Epidermal melanocyte (primary cell): ENCODE measurements around the gene TCF12.

ENCODE experiments used
- DNase-seq: peaks from one replicate; pipeline ENCODE4 v3.0.0; 2011; ENCODE audit warnings: low spot score; ENCODE audit not compliant: insufficient read length

TCF12 gene

DNA sequence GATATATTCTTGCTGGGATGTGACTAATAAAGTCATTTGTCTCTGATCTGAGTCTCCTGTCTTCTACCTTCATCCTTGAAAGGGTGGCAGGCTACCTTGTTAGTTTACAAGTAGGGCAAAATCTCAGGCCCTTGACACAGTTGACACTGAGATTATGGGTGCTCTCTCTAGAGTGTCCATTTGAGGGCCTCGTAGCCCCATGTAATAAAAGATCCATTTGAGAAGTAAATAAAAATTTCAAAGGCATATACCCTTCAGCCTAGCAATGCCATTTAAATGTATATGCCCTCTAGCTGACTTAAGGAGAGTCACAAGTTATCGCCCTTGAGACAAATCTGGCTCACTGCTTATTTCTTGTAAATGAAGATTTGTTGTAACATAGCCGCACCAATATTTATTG, 98.6 kb downstream of the TCF12 start:
- no peak for DNase-seq

DNA sequence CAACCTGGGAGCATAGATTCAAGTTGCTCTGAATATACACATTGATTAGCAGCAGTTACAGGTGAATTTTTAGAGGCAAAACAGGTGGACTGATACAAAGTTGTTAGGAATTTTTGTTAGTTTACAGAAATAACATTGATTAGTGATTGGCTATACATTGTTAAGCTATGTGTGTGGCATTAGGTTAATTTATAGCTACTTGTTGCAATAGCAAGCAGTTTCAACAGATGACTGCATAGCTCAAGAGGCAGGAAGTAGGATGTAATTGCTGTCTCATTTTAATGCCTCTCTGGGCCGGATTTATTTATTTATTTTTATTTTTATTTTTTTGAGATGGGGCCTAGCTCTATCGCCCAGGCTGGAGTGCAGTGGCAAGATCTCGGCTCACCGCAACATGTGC, 99.7 kb downstream of the TCF12 start:
- no peak for DNase-seq

DNA sequence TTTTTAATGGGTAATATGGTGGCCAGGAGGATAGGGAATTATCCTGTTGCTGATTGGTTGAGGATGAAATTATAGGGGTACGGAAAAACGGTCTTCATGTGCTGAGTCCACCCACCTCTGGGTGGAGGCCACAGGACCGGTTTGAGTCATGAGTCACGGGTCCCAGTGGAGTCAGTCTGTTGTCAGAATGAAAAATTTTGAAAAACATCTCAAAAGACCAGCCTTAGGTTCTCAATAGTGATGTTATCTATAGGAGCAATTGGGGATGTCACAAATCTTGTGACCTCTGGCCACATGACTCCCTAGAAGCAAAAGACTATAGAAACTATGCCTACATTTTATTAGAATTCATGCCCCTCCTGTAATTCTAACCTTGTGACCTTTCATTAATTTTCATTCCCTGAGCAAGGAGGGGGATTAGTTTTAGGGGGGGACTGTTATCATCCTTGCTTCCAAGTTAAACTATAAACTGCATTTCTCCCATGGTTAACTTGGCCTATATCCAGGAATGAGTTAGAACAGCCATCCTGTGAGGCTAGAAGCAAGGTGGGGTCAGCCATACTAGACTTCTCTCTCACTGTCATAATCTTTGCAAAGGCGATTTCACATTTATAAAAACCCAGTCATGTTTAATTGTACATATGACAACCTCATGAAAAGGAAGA, 101.2 kb downstream of the TCF12 start:
- no peak for DNase-seq

DNA sequence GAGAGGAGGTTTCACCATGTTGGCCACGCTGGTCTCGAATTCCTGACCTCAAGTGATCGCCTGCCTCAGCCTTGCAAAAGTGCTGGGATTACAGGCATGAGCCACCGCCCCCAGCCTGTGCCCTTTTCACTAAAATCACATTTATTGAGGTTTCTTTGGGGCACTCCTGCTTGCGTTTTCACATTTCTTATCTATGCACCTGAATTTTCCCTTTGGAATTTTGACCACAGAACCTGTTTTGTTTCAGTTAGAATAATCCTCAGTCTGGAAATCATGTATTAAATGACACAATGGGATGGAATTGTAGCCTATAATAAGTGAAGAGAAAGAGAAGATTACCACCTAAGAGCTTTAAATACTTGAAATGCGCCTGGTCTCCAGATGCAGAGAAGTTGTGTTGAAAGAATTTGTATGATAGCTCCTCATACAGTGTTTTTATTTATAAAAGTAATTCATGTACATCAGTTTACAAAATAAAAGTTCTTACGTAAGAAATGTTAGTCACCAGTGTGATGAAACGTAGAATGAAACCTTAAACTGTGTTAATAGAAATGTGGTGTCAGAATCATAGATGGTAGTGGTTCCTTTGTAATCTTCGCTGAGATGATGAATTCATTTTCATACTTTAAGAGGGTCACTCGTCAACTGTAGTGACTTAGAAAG, 107.0 kb downstream of the TCF12 start:
- no peak for DNase-seq

DNA sequence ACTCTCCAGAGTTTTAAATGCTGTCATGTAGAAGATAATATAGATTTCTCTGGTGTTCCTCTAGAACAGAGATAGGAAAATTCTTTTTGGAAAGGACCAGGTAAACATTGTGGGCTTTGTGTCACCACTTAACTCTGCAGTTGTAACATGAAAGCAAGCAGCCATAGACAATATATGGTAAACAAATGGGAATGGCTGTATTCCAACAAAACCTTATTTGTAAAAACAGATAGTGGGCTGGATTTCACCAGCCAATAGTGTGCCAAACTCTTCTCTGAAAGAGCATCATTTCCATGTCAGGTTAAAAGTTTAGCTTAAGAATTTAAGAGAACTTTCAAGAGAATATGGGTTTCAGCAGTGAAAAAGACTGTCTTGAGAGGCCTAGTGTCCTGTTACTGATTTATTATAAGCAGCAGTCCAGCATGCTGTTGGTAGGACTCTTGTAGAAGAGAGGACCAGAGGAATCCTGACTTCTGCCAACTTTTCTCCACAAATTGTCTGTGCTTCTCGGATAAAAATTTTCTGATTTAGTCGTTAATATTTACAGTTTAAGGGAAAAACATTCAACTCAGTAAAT, 107.7 kb downstream of the TCF12 start:
- DNase-seq = no peak

DNA sequence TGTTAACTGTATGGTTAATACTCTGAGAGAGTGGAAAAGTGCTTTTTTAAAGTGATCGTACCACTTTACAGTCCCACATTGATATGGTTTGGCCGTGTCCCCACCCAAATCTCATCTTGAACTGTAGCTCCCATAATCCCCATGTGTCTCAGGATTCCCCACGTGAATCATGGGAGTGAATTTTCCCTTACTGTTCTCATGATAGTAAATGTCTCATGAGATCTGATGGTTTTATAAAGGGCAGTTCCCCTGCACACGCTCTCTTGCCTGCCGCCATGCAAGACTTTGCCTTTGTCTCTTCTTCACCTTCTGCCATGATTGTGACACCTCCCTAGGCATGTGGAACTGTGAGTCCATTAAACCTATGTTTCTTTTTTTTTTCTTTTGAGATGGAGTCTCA, 109.2 kb downstream of the TCF12 start:
- no peak for DNase-seq

DNA sequence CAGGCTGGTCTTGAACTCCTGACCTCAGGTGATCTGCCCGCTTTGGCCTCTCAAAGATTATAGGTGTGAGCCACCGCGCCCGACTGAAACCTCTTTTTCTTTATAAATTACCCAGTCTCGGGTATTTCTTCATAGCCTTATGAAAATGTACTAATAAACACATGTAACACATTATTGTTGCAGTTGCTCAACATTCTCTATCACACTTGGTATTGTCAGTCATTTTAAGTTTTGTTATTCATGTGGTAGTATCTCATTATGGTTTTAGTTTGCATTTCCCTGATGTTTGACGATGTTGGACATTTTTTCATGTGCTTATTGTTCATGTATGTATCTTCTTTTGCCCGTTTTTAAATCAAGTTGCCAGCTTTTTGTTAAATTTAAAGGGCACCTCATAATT, 109.7 kb downstream of the TCF12 start:
- DNase-seq = no peak

DNA sequence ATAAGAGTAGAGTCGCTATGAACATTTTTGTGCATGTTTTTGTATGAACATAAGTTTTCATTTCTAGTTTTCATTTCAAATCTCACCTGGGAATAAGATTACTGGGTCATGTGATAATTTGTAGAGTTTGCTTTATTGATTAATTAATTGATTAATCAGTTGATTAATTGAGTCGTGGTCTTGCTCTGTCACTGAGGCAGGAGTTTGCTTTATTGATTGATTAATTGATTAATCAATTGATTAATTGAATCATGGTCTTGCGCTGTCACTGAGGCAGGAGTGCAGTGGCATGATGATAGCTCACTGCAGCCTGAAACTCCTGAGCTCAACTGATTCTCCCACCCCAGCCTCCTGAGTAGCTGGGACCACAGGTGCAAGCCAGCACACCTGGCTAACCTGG, 111.6 kb downstream of the TCF12 start:
- DNase-seq = no peak

DNA sequence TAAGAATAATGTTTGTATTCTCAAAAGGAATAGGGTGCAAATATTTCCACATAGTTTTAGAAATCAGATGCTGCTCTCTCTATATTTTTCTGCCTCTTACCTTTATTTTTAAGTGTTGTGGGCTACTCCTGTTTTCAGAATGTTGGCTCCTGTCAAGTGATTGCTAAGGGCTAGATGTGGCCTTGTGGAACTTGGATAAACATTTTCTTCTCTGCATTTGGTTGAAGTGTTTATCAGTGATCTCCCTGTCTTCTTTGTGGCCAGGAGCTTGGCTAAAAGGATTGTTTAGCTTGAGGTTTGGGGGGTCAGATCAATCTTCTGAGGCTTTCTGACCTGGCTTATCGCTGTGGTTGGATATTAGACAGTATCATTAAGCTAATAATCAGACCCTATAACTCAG, 112.6 kb downstream of the TCF12 start:
- DNase-seq = no peak

DNA sequence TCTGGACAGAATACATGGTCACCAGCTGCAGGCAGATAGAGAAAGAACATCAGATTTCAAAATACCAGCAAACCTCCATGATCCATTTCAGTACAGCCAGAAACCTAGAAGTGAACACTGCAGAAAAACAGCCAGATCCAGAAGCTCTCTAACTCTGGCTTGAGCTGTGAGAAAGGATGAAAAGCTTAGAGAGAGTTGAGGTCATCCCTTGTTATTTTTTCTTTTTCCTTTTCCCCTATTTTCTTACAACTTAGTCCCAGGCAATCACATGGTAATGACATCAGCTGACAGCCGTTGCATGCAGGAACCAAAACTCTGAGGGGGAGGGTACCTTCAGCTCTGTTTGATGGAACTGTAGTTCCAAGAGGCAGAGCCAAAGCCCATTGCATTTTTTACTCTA, 113.2 kb downstream of the TCF12 start:
- no peak for DNase-seq

DNA sequence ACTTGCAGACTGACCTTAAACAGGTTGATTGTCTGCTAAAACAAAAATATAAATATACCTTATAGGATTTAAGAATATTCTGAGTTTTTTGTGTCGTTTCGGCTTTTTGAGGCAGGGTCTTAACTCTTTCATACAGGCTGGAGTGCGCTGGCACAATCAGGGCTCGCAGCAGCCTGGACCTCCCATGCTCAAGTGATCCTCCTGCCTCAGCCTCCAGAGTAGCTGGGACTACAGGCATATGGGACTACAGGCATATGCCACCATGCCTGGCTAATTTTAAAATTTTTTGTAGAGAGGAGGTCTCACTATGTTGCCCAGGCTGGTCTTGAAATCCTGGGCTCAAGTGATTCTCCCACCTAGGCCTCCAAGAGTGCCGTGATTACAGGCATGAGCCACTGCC, 113.9 kb downstream of the TCF12 start:
- DNase-seq = no peak

DNA sequence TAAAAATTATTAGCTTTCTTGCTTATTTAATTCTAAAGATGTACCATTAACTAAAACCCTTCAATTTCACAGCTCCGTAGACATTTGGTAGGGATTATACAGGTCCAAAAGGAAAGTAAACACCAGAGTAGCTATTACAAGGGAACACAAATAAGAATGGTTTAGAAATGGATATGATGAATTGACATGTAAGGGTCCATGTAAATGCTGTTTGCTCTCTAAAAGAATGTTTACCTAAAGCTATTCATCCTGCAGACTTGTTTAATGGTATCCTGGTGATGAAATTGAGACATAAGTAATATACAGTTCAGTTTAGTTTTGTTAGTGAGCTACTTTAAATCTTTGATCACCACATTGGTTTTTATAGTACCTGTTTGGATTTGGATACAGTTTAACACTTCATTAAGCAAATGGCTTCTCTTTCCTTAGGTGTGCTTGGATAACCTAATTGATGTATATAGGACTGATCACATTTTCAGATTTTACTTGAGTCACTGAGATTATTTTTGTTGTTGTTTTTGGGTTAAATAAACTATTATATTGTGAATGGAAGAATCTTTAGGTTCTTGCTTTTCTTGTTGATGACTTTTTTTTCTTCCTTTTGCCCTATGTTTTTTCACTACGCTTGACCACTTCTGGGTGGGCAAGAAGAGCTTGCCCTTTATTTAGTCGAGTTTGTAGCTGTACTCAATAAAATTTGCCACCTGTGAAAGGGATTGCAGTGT, 115.4 kb downstream of the TCF12 start:
- DNase-seq = no peak

DNA sequence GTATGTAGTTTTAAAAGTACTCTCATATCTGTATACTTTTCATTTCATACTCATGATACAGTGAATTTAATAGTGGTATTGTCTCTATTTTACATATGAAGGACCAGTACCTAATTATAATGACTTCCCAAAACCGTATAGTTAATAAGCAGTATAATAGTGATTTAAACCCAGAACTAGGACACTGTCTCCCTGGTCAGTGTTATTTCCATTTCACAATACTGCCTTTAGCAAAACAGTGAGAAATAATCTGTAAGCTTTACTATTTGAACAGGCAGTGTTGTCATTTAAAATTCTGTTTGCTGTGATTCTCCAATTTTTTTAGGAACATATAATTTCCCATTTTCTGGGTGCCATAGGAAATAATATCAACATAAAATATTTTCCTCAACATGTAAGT, 116.2 kb downstream of the TCF12 start:
- DNase-seq = no peak

DNA sequence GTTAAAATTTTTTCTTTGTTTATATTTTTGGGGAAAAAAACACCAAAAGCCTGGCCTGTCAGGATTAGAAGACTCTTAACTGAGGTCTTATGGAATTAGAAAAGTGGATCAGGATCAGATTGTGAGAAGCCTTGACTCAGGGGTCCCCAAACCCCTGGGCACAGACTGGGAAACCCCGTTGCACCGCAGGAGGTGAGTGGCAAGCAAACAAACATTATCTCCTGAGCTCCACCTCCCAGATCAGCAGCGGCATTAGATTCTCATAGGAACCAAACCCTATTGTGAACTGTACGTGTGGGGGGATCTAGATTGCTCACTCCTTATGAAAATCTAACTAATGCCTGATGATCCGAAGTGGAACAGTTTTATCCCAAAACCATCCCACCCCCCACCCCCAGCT, 117.2 kb downstream of the TCF12 start:
- no peak for DNase-seq

DNA sequence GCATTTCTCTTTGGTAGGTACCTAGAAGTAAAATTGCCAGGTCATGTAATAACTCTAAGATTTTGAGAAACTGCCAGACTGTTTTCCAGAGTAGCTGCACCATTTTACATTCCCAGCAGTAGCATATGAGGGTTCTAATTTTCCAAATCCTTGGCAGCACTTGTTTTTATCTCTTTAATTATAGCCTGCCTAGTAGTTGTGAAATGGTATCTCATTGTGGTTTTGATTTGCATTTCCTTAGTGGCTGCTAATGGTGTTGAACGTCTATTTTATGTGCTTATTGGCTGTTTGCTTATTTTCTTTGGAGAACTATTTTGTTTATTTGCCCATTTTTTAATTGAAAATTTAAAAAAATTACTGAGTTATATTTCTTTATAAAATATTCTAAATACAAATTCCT, 117.9 kb downstream of the TCF12 start:
- no peak for DNase-seq

DNA sequence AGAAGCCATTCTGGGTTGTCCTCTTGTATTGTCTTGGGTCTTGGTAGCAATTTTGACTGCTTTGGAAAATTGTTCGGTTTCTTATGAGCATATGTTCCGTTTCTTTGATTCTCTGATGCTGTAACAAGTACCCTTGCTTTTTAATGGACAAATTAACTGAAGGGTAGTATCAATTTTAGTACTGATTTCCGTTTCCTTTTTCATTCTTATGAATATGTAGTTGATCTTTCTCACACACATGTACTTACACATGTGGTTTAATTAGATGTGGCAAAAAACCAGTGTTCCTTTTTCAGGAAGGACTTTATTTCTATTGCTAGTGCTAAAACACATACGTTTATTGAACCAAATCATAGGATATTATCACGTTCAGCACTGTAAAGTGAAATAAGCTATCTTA, 119.1 kb downstream of the TCF12 start:
- no peak for DNase-seq

DNA sequence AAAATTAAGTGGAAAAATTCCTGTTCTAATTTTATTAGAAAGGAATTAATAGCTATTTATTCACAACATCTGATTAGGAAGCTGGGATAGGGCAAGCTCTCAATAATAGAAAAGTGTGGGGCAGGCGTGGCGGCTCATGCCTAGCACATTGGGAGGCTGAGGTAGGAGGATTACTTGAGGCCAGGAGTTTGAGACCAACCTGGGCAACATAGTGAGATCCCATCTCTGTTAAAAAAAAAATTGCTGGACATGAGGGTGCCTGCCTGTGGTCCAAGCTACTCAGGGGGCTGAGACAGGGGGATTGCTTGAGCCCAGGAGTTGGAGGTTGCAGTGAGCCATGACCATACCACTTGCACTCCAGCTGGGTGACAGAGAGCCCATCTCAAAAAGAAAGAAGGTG, 119.6 kb downstream of the TCF12 start:
- no peak for DNase-seq

DNA sequence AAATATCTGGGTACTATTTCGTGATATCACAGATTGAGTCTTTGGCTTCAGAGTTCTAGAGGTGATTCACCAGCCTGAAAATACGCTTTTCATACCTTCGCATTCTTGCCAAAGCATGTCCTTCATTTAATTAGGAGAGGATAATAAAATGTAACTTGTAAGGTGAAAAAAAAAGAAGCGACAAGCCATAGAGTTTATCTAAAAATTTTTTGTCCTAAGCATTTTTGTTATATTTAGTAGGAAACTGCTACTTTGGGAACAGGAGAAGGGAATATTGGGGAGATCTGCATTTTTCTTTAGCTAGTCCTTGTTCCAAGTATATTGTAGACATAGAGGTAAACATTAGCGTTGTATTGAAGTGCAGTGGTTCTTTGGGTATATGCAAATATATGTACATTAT, 120.1 kb downstream of the TCF12 start:
- no peak for DNase-seq

DNA sequence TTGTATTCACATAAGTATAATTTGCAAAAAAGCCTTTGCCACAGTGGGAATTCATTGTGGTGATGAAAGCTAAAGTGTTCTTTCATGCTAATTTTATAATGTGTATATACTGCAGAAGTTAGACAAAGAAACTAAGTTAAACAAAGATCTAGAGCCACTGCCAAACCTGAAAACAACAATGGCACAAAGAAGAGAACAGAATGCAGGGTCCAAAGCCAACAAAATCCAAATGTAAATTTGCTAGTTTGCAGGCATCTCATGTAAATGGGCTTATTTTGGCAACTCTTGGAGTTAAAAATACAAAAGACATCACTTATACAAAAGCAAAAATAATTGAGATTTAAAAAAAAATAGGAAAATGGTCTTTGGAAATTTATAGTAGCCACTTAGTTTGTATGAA, 123.0 kb downstream of the TCF12 start:
- no peak for DNase-seq

DNA sequence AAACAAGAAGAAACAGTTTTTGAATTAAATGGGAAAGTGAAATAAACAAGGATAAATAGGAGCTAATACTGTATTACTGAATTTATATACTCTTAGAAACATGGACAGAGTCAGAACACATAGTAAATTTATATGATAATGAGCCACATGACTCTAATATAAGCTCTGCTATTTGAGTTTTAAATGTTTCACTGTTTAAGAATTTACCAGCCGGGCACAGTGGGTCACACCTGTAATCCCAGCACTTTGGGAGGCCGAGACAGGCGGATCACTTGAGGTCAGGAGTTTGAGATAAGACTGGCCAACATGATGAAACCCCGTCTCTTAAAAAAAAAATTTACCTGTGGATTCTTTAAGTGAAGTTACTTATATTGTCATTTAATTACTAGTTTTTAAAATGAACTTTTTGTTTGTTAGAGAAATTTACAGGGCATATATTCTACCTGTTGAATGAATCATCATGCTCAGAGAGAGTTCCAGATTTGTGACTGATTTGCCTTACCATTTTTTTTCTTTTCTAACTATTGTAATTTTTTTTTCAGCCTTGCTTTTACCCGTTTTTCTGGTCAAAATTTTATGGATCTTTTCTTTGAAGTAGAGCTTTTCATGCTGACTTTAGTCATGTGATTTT, 125.7 kb downstream of the TCF12 start:
- no peak for DNase-seq

DNA sequence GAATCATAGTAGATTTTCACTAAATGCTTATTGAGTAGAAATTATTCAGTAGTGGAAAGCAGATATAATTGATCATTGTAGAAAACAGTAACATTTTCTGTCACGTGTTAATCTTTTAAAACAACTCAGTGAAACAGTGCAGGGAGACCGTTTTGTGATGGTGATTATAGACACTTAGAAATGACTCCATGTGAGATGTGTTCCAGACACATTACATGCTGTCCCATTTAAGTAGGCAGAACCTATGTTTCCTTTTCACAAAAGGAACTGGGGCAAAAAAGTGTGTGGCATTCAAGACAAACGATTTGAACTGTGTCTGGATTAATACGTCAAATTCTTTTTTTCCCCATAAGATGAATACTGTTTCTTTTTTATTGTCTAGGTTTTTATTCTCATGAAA, 126.5 kb downstream of the TCF12 start:
- no peak for DNase-seq

DNA sequence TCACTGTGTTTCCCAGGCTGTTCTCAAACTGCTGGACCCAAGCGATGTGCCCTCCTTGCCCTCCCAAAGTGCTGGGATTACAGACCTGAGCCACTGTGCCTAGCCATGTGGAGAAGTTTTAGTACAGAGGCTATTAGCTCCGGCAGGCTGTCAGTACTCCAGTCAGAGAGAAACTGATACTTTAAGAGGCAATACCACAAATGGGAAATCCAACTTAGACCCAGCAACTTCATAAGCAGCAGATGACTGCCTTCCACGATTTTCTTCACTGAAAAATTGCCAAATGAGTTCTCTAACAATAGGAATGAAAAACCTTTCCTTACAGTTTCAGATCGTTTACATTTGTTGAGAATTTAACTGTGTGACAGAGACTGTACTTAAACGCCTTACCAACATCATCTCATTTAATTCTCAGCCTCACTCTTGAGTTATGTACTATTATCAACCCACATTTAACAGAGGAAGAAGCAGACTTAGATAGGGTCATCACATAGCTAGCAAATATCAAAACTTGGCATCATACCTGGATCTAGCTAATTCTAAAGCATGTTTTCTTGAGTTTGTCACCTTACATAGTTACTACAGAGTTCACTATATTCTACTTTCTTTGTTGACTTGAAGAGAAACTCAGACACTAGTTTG, 127.4 kb downstream of the TCF12 start:
- no peak for DNase-seq
